Right atrium auricular region (tissue), 2 donors: ENCODE measurements around the gene SMURF1. TPM values are rescaled to one million over a fixed set of nuclear protein-coding genes. Genes with fewer than 3 reads are reported as not detected.

ENCODE experiments used
- DNase-seq: peaks from one replicate; pipeline ENCODE4 v3.0.0-alpha.2; 2019; ENCODE audit warnings: low spot score
- H3K27ac ChIP-seq, 2 donors: fragments of 200-600 bp; sonication (generic); 1 replicate in 1 of 2; 2 replicates in 1 of 2; pipeline ENCODE4 v1.5.1; 2016 to 2019
- H3K27me3 ChIP-seq, 2 donors: fragments of 200-600 bp; sonication (generic); one replicate each; pipeline versions ENCODE4 v1.5.1 to v1.6.0; 2017 to 2019
- H3K36me3 ChIP-seq: fragments of 200-600 bp; sonication (generic); one replicate; pipeline ENCODE4 v1.5.1; 2016
- H3K4me1 ChIP-seq, 2 donors: fragments of 200-600 bp; sonication (generic); one replicate each; pipeline versions ENCODE4 v1.5.1 to v1.6.0; 2017 to 2019
- H3K4me3 ChIP-seq, 2 donors: fragments of 200-600 bp; sonication (generic); 1 replicate in 1 of 2; 2 replicates in 1 of 2; pipeline ENCODE4 v1.5.1; 2017 to 2019; ENCODE audit warnings: mild to moderate bottlenecking in 1 of 2, moderate library complexity in 1 of 2
- H3K9me3 ChIP-seq, 2 donors: fragments of 200-600 bp; sonication (generic); one replicate each; pipeline ENCODE4 v1.5.1; 2019
- total RNA-seq, 2 donors: library from RNA; depleted of rRNA; stranded (reverse); fragments of >200 nt; gene quantifications; one replicate each; pipeline ENCODE4 v1.1.0, GENCODE V29; 2016
- TF ChIP-seq, protein P1 (sequence below), 2 donors: fragments of 200-600 bp; sonication (generic); IDR thresholded peaks; one replicate each; pipeline ENCODE4 v1.5.1; 2019; ENCODE audit warnings: antibody characterized with exemption in 2 of 2

Gene SMURF1
- total RNA-seq, 2 donors from 2014 or later, result 9.0 to 14.3 TPM

DNA sequence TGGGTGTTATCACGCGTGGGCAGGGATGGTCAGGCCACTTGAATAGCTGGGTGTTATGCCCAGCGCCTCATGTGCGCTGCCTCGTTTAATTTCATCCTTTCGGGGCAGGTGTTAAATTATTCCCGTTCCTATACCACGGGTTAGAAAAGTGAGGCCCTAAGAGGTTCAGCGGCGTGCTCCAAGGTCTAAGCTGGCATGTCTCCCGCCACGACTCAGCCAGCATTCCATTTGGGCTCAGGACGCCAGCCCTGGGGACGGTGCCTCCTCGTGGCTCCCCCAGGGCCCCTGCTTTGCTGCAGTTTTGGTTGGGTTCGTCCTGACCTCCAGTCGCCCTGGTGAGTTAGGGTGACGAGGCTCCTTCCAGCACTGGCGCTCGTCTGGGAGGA lies 141.1 kb downstream of the SMURF1 start:
- Histone ChIP-seq H3K27ac (peak overlapping the region in 1 of 2 donors; percentile 53), H3K4me1 (peaks cover 0 to 12% of the 10 kb centered on the region in 2 donors), H3K4me3 (no peak overlapping the region), H3K27me3 (no peaks in the 10 kb centered on the region), H3K9me3 (no peaks in the 10 kb centered on the region), H3K36me3 (peaks cover 61% of the 10 kb centered on the region)
- DNase-seq, result no peak
- TF ChIP-seq, protein P1, sequence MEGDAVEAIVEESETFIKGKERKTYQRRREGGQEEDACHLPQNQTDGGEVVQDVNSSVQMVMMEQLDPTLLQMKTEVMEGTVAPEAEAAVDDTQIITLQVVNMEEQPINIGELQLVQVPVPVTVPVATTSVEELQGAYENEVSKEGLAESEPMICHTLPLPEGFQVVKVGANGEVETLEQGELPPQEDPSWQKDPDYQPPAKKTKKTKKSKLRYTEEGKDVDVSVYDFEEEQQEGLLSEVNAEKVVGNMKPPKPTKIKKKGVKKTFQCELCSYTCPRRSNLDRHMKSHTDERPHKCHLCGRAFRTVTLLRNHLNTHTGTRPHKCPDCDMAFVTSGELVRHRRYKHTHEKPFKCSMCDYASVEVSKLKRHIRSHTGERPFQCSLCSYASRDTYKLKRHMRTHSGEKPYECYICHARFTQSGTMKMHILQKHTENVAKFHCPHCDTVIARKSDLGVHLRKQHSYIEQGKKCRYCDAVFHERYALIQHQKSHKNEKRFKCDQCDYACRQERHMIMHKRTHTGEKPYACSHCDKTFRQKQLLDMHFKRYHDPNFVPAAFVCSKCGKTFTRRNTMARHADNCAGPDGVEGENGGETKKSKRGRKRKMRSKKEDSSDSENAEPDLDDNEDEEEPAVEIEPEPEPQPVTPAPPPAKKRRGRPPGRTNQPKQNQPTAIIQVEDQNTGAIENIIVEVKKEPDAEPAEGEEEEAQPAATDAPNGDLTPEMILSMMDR (IDR thresholded peaks at IDR 0.05), result no peak

DNA sequence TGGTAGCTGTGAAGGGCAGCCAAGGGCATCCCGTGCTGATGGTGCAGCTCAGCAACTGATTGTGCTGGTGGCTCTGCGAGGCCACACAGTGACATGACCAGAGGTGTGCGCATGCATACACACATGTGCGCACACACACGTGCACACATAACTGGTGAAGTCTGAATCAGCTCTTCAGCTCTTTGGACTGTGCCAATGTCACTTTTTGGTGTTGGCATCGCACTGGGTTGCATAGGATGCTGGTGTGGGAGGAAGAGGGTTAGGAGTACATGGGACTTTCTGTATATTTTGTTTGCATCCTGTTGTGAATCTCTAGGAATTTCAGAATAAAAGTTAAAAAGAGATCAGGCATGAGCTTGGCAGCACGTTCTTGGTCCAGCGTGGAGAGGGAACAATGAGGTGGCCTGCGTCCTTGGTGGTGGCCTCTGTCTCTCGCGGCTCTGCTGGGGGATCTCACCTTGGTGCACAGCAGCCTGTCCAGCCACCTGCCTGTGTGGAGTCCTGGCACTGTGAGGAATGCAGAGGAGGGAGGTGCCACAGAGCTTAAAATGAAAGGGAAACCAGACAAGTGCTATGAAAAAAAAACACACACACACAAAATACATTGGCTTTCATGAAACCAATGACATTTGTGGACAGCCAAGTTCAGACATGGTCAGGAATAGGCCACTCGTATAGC lies 141.6 kb downstream of the SMURF1 start:
- Histone ChIP-seq H3K27ac (peak overlapping the region in 1 of 2 donors; percentile 56), H3K4me1 (peaks cover 0 to 12% of the 10 kb centered on the region in 2 donors), H3K9me3 (no peaks in the 10 kb centered on the region), H3K27me3 (no peaks in the 10 kb centered on the region), H3K36me3 (peaks cover 62% of the 10 kb centered on the region), H3K4me3 (no peak overlapping the region)
- TF ChIP-seq, protein P1 (IDR thresholded peaks at IDR 0.05), result no peak
- no peak for DNase-seq

DNA sequence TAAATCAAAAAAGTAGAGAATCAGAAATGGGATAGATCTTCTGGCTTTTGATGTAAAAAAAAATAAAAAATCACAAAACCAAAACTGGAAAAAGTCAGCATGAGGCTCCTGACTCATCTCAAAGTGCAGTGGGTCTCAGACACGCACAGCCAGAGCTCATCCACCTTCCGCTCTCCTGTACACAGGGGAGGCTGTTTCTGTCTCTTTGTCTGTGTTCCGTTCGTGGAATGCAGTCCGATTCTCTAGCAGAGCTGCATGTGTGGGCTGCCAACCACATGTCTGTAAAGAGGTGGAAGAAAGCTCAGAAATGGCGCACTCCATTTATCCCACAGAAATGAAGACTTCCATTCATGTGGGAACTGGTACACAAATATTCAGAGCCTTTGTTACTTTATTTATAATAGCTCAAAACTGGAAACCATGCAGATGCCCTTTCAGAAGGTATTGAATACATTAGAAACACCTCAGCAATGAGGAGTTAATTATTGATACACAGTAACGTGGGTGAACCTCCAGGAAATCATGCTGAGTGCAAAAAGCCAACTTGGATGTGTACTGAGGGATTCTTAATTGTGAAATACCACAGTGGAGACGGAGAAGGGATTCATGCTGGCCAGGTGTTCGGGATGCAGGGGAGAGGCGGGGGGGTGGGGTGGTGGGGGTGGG lies 142.3 kb downstream of the SMURF1 start:
- Histone ChIP-seq H3K9me3 (no peaks in the 10 kb centered on the region), H3K36me3 (peaks cover 58% of the 10 kb centered on the region), H3K4me1 (peaks cover 0 to 12% of the 10 kb centered on the region in 2 donors), H3K27me3 (no peaks in the 10 kb centered on the region), H3K27ac (no peak overlapping the region), H3K4me3 (no peak overlapping the region)
- TF ChIP-seq, protein P1 (IDR thresholded peaks at IDR 0.05), result no peak
- no peak for DNase-seq

DNA sequence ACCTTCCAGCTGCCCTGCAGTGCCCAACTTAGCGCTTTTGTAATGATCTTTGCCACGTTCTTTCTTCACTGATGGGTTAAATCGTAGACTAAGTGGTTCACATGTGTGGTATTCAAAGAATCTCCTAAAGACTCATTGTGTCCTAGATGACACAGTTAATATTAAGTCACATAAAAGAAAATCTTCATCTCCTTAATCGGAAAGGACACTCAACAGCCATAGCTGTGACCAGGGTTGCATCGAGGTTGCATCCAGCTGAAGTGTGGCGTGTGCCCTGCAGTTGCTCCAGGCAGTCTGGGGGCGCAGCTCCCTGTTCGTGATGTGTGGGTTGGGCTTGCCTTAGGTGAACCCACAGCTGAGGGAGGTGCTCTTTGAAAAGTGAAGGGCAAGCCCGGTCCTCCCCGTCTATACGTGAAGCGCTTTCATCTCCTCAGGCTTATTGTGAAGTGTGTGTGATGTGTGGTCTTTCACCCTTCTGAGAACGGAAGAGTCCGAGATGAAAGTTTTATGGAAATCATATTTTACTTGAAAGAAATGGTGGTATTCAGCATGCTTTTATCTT lies 142.9 kb downstream of the SMURF1 start:
- Histone ChIP-seq H3K36me3 (peaks cover 59% of the 10 kb centered on the region), H3K27me3 (no peaks in the 10 kb centered on the region), H3K9me3 (no peaks in the 10 kb centered on the region), H3K4me1 (peaks cover 0 to 12% of the 10 kb centered on the region in 2 donors), H3K27ac (no peak overlapping the region), H3K4me3 (no peak overlapping the region)
- TF ChIP-seq, protein P1 (IDR thresholded peaks at IDR 0.05), result no peak
- DNase-seq, result no peak

DNA sequence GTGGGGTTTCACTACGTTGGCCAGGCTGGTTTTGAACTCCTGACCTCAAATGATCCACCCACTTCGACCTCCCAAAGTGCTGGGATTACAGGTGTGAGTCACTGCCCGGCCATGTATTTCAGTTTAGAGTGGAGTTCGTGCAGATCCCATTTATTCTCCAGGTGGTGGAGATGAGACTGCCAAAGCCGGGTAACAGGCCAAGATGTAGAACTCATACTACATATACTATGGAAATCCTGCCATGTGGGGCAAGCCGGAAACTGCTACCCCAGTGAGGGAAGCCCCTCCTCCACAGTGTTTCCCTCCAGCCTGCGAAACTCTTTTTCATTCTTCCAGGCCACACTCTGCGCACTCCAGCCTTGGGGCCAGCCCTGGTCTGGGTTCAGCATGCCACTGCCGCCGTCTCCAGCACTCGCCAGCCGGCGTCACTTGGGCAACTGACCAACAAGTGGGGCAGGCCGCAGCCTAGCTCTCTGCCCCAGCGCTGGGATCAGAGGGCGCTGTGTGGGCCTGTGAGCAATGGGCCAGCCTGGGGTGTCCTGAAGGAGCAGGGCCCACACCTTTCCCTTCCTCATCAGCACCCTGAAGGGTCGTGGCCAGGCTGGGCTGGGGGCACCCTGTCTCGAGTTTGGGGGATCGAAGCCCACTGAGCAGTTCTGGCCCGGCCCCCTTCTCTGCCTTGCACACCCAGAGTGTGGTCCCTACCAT lies 143.6 kb downstream of the SMURF1 start:
- Histone ChIP-seq H3K9me3 (no peaks in the 10 kb centered on the region), H3K27me3 (no peaks in the 10 kb centered on the region), H3K27ac (no peak overlapping the region), H3K4me3 (no peak overlapping the region), H3K36me3 (peaks cover 60% of the 10 kb centered on the region), H3K4me1 (peaks cover 0 to 12% of the 10 kb centered on the region in 2 donors)
- peak; percentile 47 for DNase-seq
- TF ChIP-seq, protein P1 (IDR thresholded peaks at IDR 0.05), result no peak
